Stimulated activated naive CD8-positive, alpha-beta T cell treated with anti-CD3 and anti-CD28 coated beads, Interleukin-15, Interleukin-2, amounts not matched to agents 100 U/mL and 50 U/mL, for 24 hours (primary cell): ENCODE data around the gene AK8.

Experiments
- ATAC-seq: fragments of 150-1000 bp; cut with Tn5 transposase; one replicate; pipeline ENCODE4 v1.10.0; 2021
- DNase-seq: peaks from one replicate; pipeline ENCODE4 v3.0.0; 2021

The AK8 gene

DNA sequence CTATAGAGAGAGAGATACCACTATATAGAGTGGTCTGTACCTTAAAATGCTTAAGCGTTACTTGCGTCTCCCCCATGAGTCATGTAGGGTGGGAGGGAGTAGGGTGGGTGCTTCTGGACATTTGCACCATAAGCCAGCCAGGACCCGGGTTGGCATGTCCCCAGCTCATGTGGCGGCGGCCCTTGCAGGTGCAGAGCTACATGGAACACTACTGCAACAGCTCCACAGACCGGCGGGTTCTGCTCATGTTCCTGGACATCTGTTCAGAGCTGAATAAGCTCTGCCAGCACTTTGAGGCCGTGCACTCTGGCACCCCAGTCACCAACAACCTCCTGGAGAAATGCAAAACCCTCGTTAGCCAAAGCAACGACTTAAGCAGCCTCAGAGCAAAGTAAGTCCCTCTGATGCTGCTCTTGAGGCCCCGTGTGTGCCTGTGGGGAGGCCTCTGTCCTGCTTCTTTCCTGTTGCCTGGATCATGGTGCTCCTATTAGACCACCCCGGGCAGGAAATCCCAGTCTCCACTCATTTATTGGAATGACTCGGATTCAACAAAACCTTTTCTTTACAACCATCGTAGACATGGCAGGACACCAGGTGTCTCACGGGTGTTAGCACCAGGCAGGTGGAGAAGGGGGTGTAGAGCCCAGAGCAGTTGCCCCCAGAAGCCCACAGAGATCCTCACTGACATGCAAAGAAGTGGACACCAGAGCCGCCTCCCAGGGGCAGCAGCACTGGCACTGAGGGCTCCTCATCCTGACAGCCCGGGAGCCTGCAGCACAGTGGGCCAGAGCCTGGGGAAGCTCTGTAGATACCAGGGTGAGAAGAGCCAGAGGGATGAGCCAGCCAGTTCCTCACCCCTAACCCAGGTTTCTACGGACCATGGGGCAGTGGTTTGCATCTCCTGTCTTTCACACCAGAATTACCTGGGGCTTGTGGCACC, 9.4 kb upstream of the AK8 start:
- no peak for ATAC-seq
- no peak for DNase-seq

DNA sequence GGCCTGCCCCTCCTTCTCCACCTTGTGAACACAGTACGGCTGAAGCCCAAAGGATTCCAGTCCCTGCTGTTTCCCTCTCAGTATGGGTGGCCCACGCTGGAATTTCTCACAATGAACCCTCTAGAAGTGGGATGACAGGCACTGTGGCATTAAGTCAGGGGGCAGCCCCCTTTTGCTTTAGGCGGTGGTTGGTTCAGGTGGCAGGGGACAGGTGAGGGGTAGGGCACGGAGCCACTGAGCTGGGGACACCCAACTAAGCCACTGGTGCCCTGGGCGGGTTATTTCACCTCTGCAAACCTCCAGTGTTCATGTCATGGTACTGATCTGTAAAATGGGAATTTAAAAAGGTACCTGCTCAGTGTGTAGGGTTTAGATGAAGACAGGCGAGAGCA, 8.2 kb upstream of the AK8 start:
- DNase-seq (no peak), ATAC-seq (no peak)

- ATAC-seq = no peak
These were observed 7.7 kb upstream of the AK8 start for GRCh38 chr9:132885720-132886333.

GRCh38 chr9:132883349-132884294, 5.5 kb upstream of the AK8 start:
- DNase-seq (no peak), ATAC-seq (no peak)

More at GRCh38 chr9:132885720-132886333, 7.7 kb upstream of the AK8 start:
- no peak for DNase-seq

- DNase-seq (no peak), ATAC-seq (no peak)
These were observed 4.5 kb upstream of the AK8 start for GRCh38 chr9:132882616-132883015.

DNA sequence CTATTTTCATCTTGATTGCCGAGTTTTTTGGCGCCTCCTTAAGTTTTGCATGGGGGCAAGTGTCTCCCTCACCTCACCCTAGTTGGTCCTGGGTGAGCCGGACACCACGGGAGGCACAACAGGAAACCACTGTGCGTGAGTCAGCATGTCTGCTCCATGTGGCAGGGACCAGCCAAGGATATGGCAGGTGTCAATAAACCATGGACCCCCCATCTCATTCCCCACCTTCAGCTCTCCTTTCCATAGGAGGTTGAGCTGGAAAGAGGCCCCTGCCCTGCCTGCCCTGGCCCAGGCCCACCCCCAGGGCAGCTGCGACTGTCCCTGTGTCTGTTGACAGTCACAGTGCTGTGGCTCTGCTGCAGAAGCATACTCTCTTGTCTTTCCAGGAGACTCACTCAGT, 3.7 kb upstream of the AK8 start:
- DNase-seq (no peak), ATAC-seq (no peak)

- no peak for ATAC-seq
- DNase-seq = no peak
These were observed 2.2 kb upstream of the AK8 start for GRCh38 chr9:132880324-132880661.

DNA sequence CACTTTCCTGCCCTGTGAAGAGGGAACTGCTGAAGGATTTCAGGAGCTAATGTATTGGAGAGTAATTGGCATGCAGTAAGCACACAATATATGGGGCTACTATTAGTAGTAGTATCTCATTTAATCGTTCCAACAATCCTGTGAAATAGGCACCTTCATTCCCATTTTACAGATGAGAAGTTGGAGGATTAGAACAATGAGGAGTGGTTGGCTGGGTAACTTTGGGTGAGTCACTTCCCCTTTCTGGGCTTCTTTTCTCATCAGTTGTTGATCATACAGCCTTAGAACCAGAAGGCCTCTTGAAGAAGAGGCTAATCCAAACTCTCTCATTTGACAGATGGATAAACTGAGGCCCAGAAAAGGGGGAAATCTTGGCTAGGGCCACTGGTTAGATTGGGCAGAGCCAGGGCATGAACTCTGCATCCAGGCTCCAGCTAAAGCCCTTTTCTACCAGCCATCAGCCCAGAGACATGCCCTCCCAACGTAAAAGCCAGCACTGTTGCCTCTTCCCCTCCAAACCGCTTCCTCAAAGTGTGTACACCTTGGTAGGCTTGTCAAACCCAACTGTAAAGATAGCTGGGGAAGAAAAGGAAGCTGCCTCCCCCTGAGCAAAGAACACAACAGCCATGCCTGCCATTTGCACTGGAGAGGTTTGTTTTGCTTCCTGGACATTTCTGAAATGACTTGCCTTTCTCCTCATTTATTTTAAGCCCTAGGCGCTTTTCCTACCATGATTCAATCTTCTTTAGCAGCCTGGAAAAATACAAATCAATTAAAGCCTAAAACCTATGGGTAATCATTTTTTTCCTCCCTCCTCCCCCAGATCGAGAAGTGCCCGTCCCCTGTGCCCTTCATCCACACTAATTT, 1.6 kb upstream of the AK8 start:
- ATAC-seq (no peak), DNase-seq (no peak)

GRCh38 chr9:132878695-132879456, 792 bp upstream of the AK8 start, which contains the start of gene SPACA9:
Gene SPACA9, plus strand, starts transcription at chr9:132878898. Its CDS starts 5,050 bp downstream, at chr9:132883948.
- DNase-seq (peak; percentile 57), ATAC-seq (no peak)

DNA sequence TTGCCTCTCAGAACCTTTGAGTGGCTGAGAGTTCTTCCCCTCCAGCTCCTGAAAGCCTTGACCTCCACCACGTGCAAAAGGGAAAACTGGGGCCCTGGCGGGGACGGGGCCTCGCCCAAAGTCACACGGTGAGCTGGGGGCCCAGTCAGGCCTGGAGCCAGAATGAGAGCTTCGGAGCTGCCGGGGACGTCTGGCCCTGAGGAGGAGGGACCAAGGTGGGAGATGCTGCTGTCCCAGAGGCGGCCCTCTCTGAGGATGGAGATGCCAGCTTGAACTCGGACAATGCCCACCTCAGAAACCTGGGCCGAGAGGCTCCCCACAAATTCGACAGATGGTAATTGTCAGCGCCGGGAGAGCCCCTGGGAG, 643 bp downstream of the AK8 start:
- ATAC-seq (no peak), DNase-seq (no peak)

GRCh38 chr9:132876849-132877248, 1.2 kb downstream of the AK8 start:
- DNase-seq (no peak), ATAC-seq (no peak)

- no peak for DNase-seq
- ATAC-seq = no peak
These were observed 2.9 kb downstream of the AK8 start for GRCh38 chr9:132875159-132875558.

DNA sequence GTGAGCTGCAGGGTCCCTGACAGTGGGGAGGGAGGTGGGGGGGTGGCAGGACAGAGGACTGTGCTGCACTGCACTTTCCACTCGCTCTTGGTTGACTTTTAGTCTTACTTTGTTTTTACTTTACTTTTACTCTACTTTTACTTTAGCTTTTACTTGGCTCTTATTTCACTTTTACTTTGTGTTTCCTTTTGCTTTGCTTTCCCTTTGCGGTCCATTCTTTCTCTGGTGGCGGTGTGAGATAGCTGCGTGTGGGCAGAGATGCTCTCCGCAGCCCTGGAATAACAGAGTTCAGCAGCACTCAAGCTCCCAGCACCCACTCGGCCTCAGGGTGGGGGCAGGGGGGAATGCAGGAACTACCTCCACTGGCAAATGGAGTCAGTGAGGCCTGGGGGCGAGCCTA, 4.7 kb downstream of the AK8 start:
- no peak for DNase-seq
- ATAC-seq = no peak

DNA sequence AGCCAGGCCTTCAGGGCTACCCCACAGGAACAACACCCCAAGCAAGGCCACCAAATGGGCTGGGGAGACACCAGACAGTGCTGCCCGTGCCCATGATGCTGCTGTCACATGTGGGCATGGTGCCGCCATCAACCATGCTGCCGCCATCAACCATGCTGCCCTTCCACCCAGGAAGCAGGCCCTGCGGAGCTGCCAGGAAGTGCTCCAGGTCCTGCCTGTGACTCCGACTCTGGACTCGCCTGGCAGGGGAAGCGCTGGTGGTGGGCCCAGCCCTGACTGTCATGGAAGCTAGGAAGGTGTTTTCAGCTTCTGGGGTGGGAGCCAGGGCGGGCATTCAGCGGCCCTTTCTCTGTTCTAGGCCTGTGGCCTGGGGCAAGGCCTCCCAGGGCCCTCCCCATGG, 8.8 kb downstream of the AK8 start:
- no peak for ATAC-seq
- DNase-seq = no peak

DNA sequence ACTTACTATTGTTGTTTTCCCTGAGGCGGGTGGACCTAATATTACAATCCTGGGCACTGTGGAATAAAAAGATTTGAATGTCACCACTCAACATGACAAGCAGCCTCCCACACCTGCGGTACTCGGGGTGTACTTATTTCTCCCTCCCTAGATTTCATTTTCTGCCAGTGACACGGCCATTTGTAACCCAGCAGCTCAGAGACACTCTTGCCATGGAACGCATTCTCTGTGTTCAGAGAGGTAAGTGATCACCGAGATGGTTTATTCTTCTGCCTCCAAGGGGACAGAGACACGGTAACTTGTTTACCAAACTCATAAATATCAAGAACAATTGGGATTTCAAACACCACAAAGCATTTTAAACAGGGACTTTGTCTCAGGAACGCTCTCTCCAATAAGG, 11.2 kb downstream of the AK8 start:
- ATAC-seq = no peak
- DNase-seq = no peak

- ATAC-seq (no peak), DNase-seq (no peak)
These were observed 13.4 kb downstream of the AK8 start for GRCh38 chr9:132864691-132865090.

- peak; percentile 48 for ATAC-seq
- DNase-seq = no peak
These were observed 13.8 kb downstream of the AK8 start for GRCh38 chr9:132864277-132864676.

- DNase-seq (no peak), ATAC-seq (no peak)
These were observed 15.0 kb downstream of the AK8 start for GRCh38 chr9:132863096-132863495.

DNA sequence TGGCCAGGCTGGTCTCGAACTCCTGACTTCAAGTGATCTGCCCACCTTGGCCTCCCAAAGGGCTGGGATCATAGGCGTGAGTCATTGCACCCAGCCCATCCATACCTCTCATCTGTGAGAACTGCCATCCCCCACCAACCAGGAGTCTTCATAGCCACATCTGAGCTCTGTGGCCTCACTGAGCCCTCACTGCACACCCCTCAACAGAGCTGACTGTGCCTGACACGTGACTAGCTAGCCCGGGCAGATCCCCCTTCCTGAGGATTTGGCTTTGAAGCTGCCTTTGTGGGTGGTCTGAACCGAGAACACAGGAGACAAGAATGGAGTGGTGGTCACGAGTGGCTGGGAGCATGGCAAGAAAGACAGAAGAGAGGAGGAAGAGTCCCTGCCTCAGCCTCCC, 15.6 kb downstream of the AK8 start:
- DNase-seq (peak; percentile 13), ATAC-seq (peak; percentile 59)

GRCh38 chr9:132861666-132862065, 16.4 kb downstream of the AK8 start:
- no peak for ATAC-seq

GRCh38 chr9:132858751-132859150, 19.3 kb downstream of the AK8 start:
- DNase-seq = no peak
- no peak for ATAC-seq

More at GRCh38 chr9:132861666-132862065, 16.4 kb downstream of the AK8 start:
- no peak for DNase-seq
